ENCODE measurements around the gene MSS51.

MSS51 gene

GRCh38 chr10:73439605-73440312 lies 6.4 kb upstream of the MSS51 start:
- H3K4me1 Mint-ChIP-seq = peaks cover 3% of the 10 kb centered on the region
- no peaks in the 10 kb centered on the region for H3K27me3 Mint-ChIP-seq
- peaks cover 17% of the 10 kb centered on the region for H3K36me3 Mint-ChIP-seq
- ATAC-seq (ENCODE audit: low read depth) (no peak), DNase-seq (ENCODE audit: low spot score in 2 of 2) (no peak)
- H3K9me3 Mint-ChIP-seq = no peaks in the 10 kb centered on the region
- peak overlapping the region; percentile 32 for H3K27ac Mint-ChIP-seq
- no peak overlapping the region for H3K4me3 Mint-ChIP-seq

- H3K4me3 Mint-ChIP-seq = no peak overlapping the region
- peak overlapping the region; percentile 32 for H3K27ac Mint-ChIP-seq
- ATAC-seq (ENCODE audit: low read depth) (no peak), DNase-seq (ENCODE audit: low spot score in 2 of 2) (no peak)
- H3K27me3 Mint-ChIP-seq = no peaks in the 10 kb centered on the region
- H3K36me3 Mint-ChIP-seq = peaks cover 17% of the 10 kb centered on the region
- peaks cover 3% of the 10 kb centered on the region for H3K4me1 Mint-ChIP-seq
- no peaks in the 10 kb centered on the region for H3K9me3 Mint-ChIP-seq
Measured at GRCh38 chr10:73439055-73439454, 5.7 kb upstream of the MSS51 start.

- Mint-ChIP-seq H3K27me3 (no peaks in the 10 kb centered on the region), H3K4me1 (no peaks in the 10 kb centered on the region), H3K36me3 (peaks cover 8% of the 10 kb centered on the region), H3K4me3 (no peak overlapping the region), H3K9me3 (no peaks in the 10 kb centered on the region), H3K27ac (peak overlapping the region; percentile 21)
- no peak for ATAC-seq (ENCODE audit: low read depth)
- DNase-seq (ENCODE audit: low spot score in 2 of 2) = no peak
Measured at GRCh38 chr10:73432646-73433537, 469 bp downstream of the MSS51 start.

GRCh38 chr10:73426318-73426717 lies 7.0 kb downstream of the MSS51 start:
- Mint-ChIP-seq H3K4me3 (no peak overlapping the region), H3K27me3 (no peaks in the 10 kb centered on the region), H3K27ac (peak overlapping the region; percentile 4), H3K4me1 (peaks cover 12% of the 10 kb centered on the region), H3K9me3 (no peaks in the 10 kb centered on the region), H3K36me3 (peaks cover 27% of the 10 kb centered on the region)
- peak; percentile 94 for ATAC-seq (ENCODE audit: low read depth)
- no peak for DNase-seq (ENCODE audit: low spot score in 2 of 2)

GRCh38 chr10:73424478-73424877 lies 8.9 kb downstream of the MSS51 start:
- Mint-ChIP-seq H3K4me3 (no peak overlapping the region), H3K27ac (peak overlapping the region; percentile 41), H3K4me1 (peaks cover 12% of the 10 kb centered on the region), H3K27me3 (no peaks in the 10 kb centered on the region), H3K9me3 (no peaks in the 10 kb centered on the region), H3K36me3 (peaks cover 25% of the 10 kb centered on the region)
- ATAC-seq (ENCODE audit: low read depth) (no peak), DNase-seq (ENCODE audit: low spot score in 2 of 2) (no peak)

GRCh38 chr10:73423309-73423708 lies 10.1 kb downstream of the MSS51 start:
- ATAC-seq (ENCODE audit: low read depth) = no peak
- DNase-seq (ENCODE audit: low spot score in 2 of 2) = no peak

GRCh38 chr10:73416571-73416970 lies 16.8 kb downstream of the MSS51 start:
- Mint-ChIP-seq H3K36me3 (no peaks in the 10 kb centered on the region), H3K27ac (no peak overlapping the region), H3K27me3 (no peaks in the 10 kb centered on the region), H3K4me1 (peaks cover 12% of the 10 kb centered on the region), H3K4me3 (no peak overlapping the region), H3K9me3 (no peaks in the 10 kb centered on the region)
- DNase-seq (ENCODE audit: low spot score in 2 of 2) = no peak
- ATAC-seq (ENCODE audit: low read depth) = no peak

More at GRCh38 chr10:73423309-73423708, 10.1 kb downstream of the MSS51 start:
- Mint-ChIP-seq H3K4me3 (no peak overlapping the region), H3K27ac (peak overlapping the region; percentile 43), H3K4me1 (peaks cover 12% of the 10 kb centered on the region), H3K9me3 (no peaks in the 10 kb centered on the region), H3K36me3 (peaks cover 25% of the 10 kb centered on the region), H3K27me3 (no peaks in the 10 kb centered on the region)

- ATAC-seq (ENCODE audit: low read depth) = no peak
- DNase-seq (ENCODE audit: low spot score in 2 of 2) = no peak
- Mint-ChIP-seq H3K4me1 (peaks cover 18% of the 10 kb centered on the region), H3K4me3 (peak overlapping the region; percentile 93), H3K9me3 (no peaks in the 10 kb centered on the region), H3K36me3 (peaks cover 2% of the 10 kb centered on the region), H3K27ac (peak overlapping the region; percentile 96), H3K27me3 (no peaks in the 10 kb centered on the region)
Measured at GRCh38 chr10:73414230-73414945, 19.0 kb downstream of the MSS51 start.

GRCh38 chr10:73413528-73414229 lies 19.7 kb downstream of the MSS51 start, which contains the start of gene ANXA7:
Gene ANXA7 (minus strand): TSS chr10:73414058. CDS start chr10:73400856, 13,202 bp downstream.
- peaks cover 2% of the 10 kb centered on the region for H3K36me3 Mint-ChIP-seq
- H3K27ac Mint-ChIP-seq = peak within 1 kb of the TSS; percentile 96
- peak; percentile 86 for ATAC-seq (ENCODE audit: low read depth)
- H3K9me3 Mint-ChIP-seq = no peaks in the 10 kb centered on the region
- H3K4me3 Mint-ChIP-seq = peak within 1 kb of the TSS; percentile 93
- peak; percentile 84 to 85 for DNase-seq (ENCODE audit: low spot score in 2 of 2)
- peaks cover 23% of the 10 kb centered on the region for H3K4me1 Mint-ChIP-seq
- H3K27me3 Mint-ChIP-seq = no peaks in the 10 kb centered on the region

- Mint-ChIP-seq H3K4me1 (peaks cover 24% of the 10 kb centered on the region), H3K4me3 (peak overlapping the region; percentile 93), H3K27ac (peak overlapping the region; percentile 96), H3K36me3 (peaks cover 2% of the 10 kb centered on the region), H3K9me3 (no peaks in the 10 kb centered on the region), H3K27me3 (no peaks in the 10 kb centered on the region)
- ATAC-seq (ENCODE audit: low read depth) (no peak), DNase-seq (ENCODE audit: low spot score in 2 of 2) (no peak)
Measured at GRCh38 chr10:73413108-73413527, 20.2 kb downstream of the MSS51 start.

- no peak for DNase-seq (ENCODE audit: low spot score in 2 of 2)
- H3K4me3 Mint-ChIP-seq = no peak overlapping the region
- no peak for ATAC-seq (ENCODE audit: low read depth)
- H3K36me3 Mint-ChIP-seq = peaks cover 12% of the 10 kb centered on the region
- H3K4me1 Mint-ChIP-seq = peaks cover 37% of the 10 kb centered on the region
- no peaks in the 10 kb centered on the region for H3K27me3 Mint-ChIP-seq
- H3K27ac Mint-ChIP-seq = no peak overlapping the region
- H3K9me3 Mint-ChIP-seq = no peaks in the 10 kb centered on the region
Measured at GRCh38 chr10:73410897-73411296, 22.5 kb downstream of the MSS51 start.

GRCh38 chr10:73408978-73409521 lies 24.3 kb downstream of the MSS51 start:
- Mint-ChIP-seq H3K36me3 (peaks cover 12% of the 10 kb centered on the region), H3K4me3 (no peak overlapping the region), H3K4me1 (peaks cover 36% of the 10 kb centered on the region), H3K27me3 (no peaks in the 10 kb centered on the region), H3K9me3 (no peaks in the 10 kb centered on the region), H3K27ac (no peak overlapping the region)
- DNase-seq (ENCODE audit: low spot score in 2 of 2) = no peak
- ATAC-seq (ENCODE audit: low read depth) = no peak

- H3K36me3 Mint-ChIP-seq = peaks cover 12% of the 10 kb centered on the region
Measured at GRCh38 chr10:73408061-73408460, 25.3 kb downstream of the MSS51 start.

More at GRCh38 chr10:73408061-73408460, 25.3 kb downstream of the MSS51 start:
- Mint-ChIP-seq H3K9me3 (no peaks in the 10 kb centered on the region), H3K27ac (peak overlapping the region; percentile 62), H3K27me3 (no peaks in the 10 kb centered on the region), H3K4me3 (no peak overlapping the region), H3K4me1 (peaks cover 34% of the 10 kb centered on the region)
- ATAC-seq (ENCODE audit: low read depth) (no peak), DNase-seq (ENCODE audit: low spot score in 2 of 2) (no peak)
